ENCODE measurements around the gene LACTB. TPM values are rescaled to one million over a fixed set of nuclear protein-coding genes. Genes with fewer than 3 reads are reported as not detected.
A peak's percentile ranks its signal among the peaks of the same experiment; 100 is the strongest.

The LACTB gene
- total and polyA plus RNA-seq, 2 of the 13 experiments (the other 11 are each of a cell fraction or from before 2014, with no cell fraction given) = 14.8 to 23.0 TPM

- TF ChIP-seq IKZF4 (CRISPR knock-in tag; IDR thresholded peaks at IDR 0.05; ENCODE audit: borderline replicate concordance, low read depth, not compliant biosample characterization) = no peak
- no peak for TF ChIP-seq MBD4 (IDR thresholded peaks at IDR 0.05; ENCODE audit: borderline replicate concordance, low read length)
- no peak for TF ChIP-seq SMAD9 (CRISPR knock-in tag; IDR thresholded peaks at IDR 0.05)
- peak; percentile 45; the same call in 1 of the 2 replicates for TF ChIP-seq ZNF552 (CRISPR knock-in tag; IDR thresholded peaks at IDR 0.05; ENCODE audit: borderline replicate concordance)
- no peak for TF ChIP-seq LCORL (IDR thresholded peaks at IDR 0.05)
- no peak for TF ChIP-seq LCORL (CRISPR knock-in tag; IDR thresholded peaks at IDR 0.05)
- no peak for TF ChIP-seq SP140L (CRISPR knock-in tag; IDR thresholded peaks at IDR 0.05; ENCODE audit: borderline replicate concordance)
- 0 out of 2 replicates have a peak, but pooled peaks have one; percentile 56 for TF ChIP-seq SNAPC4 (CRISPR knock-in tag; IDR thresholded peaks at IDR 0.05)
- TF ChIP-seq CREM (IDR thresholded peaks at IDR 0.05) = peak; percentile 14; the same call in 1 of the 2 replicates
- TF ChIP-seq CREM (CRISPR knock-in tag; IDR thresholded peaks at IDR 0.05) = no peak
- TF ChIP-seq PRMT3 (CRISPR knock-in tag; IDR thresholded peaks at IDR 0.05; ENCODE audit: borderline replicate concordance, low read depth) = no peak
- no peak for TF ChIP-seq ZNF30 (CRISPR knock-in tag; IDR thresholded peaks at IDR 0.05)
- peak; percentile 51; the same call in 1 of the 2 replicates for TF ChIP-seq HOXA9 (CRISPR knock-in tag; IDR thresholded peaks at IDR 0.05; ENCODE audit: borderline replicate concordance)
- TF ChIP-seq HIC2 (CRISPR knock-in tag; IDR thresholded peaks at IDR 0.05; ENCODE audit: low read depth) = peak; percentile 71; the same call in 1 of the 2 replicates
- TF ChIP-seq TCF7 (IDR thresholded peaks at IDR 0.05; ENCODE audit: low read depth) = no peak
- TF ChIP-seq SYNCRIP (IDR thresholded peaks at IDR 0.05; ENCODE audit: insufficient read depth, low read depth, low read length) = no peak
- TF ChIP-seq ZNF557 (CRISPR knock-in tag; IDR thresholded peaks at IDR 0.05) = peak; percentile 79
- no peak for TF ChIP-seq ZNF790 (CRISPR knock-in tag; IDR thresholded peaks at IDR 0.05; ENCODE audit: borderline replicate concordance)
- peak; percentile 65; the same call in 1 of the 2 replicates for TF ChIP-seq FOXO1 (CRISPR knock-in tag; IDR thresholded peaks at IDR 0.05)
- no peak for TF ChIP-seq MTF2 (CRISPR knock-in tag; IDR thresholded peaks at IDR 0.05; ENCODE audit: borderline replicate concordance)
Observed at GRCh38 chr15:63157118-63157843, 35.6 kb downstream of the LACTB start, which contains the start of gene RPS27L (continued).

Measured in HepG2 (cell line).